Measurements from ENCODE around the gene THAP8. TPM values are rescaled to one million over a fixed set of nuclear protein-coding genes. Genes with fewer than 3 reads are reported as not detected.

THAP8 gene
- total RNA-seq, 1 donor from 2014 or later = 1.6 TPM

DNA sequence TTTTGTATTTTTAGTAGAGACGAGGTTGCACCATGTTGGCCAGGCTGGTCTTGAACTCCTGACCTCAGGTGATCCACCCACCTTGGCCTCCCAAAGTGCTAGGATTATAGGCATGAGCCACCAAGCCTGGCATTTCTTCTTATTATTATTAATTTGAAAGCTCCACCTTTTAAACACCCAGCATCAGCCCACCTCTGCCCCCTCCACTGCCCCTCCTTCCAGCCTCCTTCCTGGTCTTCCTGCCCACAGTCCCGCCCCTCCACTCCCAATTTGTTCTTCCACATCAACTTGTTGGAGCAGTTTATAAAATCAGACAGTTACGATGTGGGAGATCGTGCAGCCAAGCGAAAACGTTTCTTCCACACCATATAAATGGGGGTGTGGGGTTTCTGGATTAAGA, 13.6 kb downstream of the THAP8 start:
- H3K9me3 Mint-ChIP-seq = no peaks in the 10 kb centered on the region
- peaks cover 15% of the 10 kb centered on the region for H3K4me1 Mint-ChIP-seq (ENCODE audit: low read depth)
- H3K27me3 Mint-ChIP-seq (ENCODE audit: insufficient read depth) = no peaks in the 10 kb centered on the region
- H3K4me3 Mint-ChIP-seq = no peak overlapping the region
- intact Hi-C loops (cut with micrococcal nuclease) = no loop called here
- H3K36me3 Mint-ChIP-seq (ENCODE audit: low read depth) = peaks cover 5% of the 10 kb centered on the region
- no peak overlapping the region for H3K27ac Mint-ChIP-seq
- no peak for DNase-seq (ENCODE audit: low spot score)

DNA sequence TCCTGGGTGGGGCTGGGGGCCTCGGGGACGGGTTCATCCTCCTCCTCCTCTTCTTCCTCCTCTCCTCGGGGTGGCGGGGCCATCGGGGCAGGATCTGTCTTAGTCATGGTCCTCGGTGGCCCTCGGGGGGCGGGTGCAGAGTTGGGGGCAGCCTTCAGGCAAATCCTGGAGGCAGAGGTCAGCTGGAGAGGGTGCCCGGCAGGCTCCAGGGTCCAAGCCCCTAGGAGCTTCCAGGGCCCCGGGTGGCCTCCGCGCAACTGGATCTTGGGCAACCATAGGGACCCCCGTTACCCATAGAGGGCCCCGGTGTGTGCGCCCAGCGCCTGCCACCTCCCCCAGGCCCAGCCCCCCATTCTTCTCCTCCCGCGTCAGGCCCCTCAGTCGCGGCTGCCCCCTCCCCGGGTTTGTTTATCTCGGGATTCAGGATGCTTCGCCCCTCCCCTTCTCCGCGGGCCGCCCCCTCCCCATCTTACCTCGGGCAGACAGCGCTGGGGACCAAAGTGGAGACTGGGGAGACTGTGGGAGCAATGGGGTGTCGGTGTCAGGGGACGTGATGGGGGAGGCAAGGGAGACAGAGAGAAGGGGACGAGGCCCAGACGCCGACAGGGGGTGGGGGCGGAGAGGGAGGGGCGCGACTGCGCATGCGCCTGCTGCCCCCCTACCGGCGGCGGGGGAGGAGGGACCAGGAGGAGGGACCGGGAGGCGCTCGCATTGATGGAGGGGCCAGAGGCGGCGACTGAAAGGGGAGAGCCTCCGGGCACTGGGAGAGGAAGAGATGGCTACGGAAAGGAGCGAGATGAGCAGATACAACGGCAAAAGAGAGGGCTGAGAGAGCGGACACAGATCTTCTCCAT, 21.6 kb downstream of the THAP8 start, which contains the start of gene CLIP3:
Gene CLIP3, minus strand, starts transcription at position 623 of the 854 bp plus-strand sequence. Its CDS starts 516 bp downstream, at position 107.
- Mint-ChIP-seq H3K4me3 (peak within 1 kb of the TSS; percentile 73), H3K27ac (peak within 1 kb of the TSS; percentile 19), H3K36me3 (ENCODE audit: low read depth) (peaks cover 26% of the 10 kb centered on the region), H3K4me1 (ENCODE audit: low read depth) (peaks cover 35% of the 10 kb centered on the region), H3K9me3 (no peaks in the 10 kb centered on the region), H3K27me3 (ENCODE audit: insufficient read depth) (no peaks in the 10 kb centered on the region)
- intact Hi-C loops (cut with micrococcal nuclease) = loop anchor here (2.0 kb wide), 1 partner anchor 18 kb away; the partner anchor contains the start of gene ALKBH6
- DNase-seq (ENCODE audit: low spot score) = peak; percentile 33

GRCh38 chr19:36031308-36031707, 22.8 kb downstream of the THAP8 start:
- no peaks in the 10 kb centered on the region for H3K9me3 Mint-ChIP-seq
- H3K27ac Mint-ChIP-seq = no peak overlapping the region
- H3K27me3 Mint-ChIP-seq (ENCODE audit: insufficient read depth) = no peaks in the 10 kb centered on the region
- no peak overlapping the region for H3K4me3 Mint-ChIP-seq
- H3K4me1 Mint-ChIP-seq (ENCODE audit: low read depth) = peaks cover 26% of the 10 kb centered on the region
- DNase-seq (ENCODE audit: low spot score) = no peak
- H3K36me3 Mint-ChIP-seq (ENCODE audit: low read depth) = peaks cover 26% of the 10 kb centered on the region
- intact Hi-C loops (cut with micrococcal nuclease) = no loop called here

- no peak for DNase-seq (ENCODE audit: low spot score)
- peak overlapping the region; percentile 10 for H3K27ac Mint-ChIP-seq
- H3K4me3 Mint-ChIP-seq = no peak overlapping the region
- H3K27me3 Mint-ChIP-seq (ENCODE audit: insufficient read depth) = no peaks in the 10 kb centered on the region
- peaks cover 24% of the 10 kb centered on the region for H3K36me3 Mint-ChIP-seq (ENCODE audit: low read depth)
- H3K4me1 Mint-ChIP-seq (ENCODE audit: low read depth) = peaks cover 20% of the 10 kb centered on the region
- H3K9me3 Mint-ChIP-seq = no peaks in the 10 kb centered on the region
- intact Hi-C loops (cut with micrococcal nuclease) = no loop called here
Measured at GRCh38 chr19:36030264-36031148, 23.6 kb downstream of the THAP8 start.

DNA sequence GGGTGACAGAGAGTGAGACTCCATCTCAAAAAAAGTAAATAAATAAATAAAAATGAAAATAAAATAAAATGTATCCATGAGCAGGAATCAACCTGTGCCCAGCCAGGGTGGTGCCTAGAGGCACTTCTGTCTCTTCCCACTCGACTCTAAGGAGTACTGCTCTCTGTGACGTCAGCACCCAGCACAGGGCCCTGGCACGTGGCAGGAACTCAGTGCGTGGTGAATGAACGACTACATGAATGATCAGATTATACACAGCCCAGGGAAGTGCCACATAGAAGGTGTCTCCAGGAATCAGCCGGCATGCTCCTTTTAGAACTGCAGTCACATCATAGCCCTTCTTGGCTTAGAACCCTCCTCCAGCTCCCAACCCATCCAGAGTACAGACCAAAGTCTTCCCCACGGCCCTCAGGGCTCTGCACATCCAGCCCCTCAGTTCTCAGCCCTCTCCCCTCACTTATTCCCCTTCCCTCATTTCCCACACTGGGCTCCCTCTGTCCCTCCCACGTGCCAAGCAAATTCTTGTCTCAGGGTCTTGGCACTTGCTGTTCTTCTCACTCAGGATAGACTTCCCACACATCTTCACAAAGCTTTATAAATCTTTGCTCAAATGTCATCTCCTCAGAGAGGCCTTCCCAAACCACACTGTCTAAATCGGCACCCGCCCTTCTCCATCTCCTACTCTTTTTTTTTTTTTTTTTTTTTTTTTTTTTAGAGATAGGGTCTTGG, 25.6 kb downstream of the THAP8 start:
- peaks cover 2% of the 10 kb centered on the region for H3K4me1 Mint-ChIP-seq (ENCODE audit: low read depth)
- peaks cover 14% of the 10 kb centered on the region for H3K36me3 Mint-ChIP-seq (ENCODE audit: low read depth)
- H3K4me3 Mint-ChIP-seq = no peak overlapping the region
- H3K9me3 Mint-ChIP-seq = no peaks in the 10 kb centered on the region
- DNase-seq (ENCODE audit: low spot score) = no peak
- no peaks in the 10 kb centered on the region for H3K27me3 Mint-ChIP-seq (ENCODE audit: insufficient read depth)
- intact Hi-C loops (cut with micrococcal nuclease) = no loop called here
- H3K27ac Mint-ChIP-seq = no peak overlapping the region

DNA sequence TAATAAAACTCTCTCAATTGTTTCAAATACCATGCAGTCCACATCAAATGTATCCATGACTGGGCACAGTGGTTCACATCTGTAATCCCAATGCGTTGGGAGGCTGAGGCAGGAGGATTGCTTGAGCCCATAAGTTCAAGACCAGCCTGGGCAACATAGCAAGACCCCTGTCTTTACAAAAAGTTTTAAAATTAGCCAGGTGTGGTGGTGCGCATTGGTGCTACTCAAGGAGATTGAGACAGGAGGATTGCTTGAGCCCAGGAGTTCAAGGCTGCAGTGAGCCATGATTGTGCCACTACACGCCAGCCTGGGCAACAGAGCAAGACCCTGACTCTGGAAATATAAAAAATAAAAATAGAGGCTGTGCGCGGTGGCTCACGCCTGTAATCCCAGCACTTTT, 26.4 kb downstream of the THAP8 start:
- H3K4me1 Mint-ChIP-seq (ENCODE audit: low read depth) = no peaks in the 10 kb centered on the region

DNA sequence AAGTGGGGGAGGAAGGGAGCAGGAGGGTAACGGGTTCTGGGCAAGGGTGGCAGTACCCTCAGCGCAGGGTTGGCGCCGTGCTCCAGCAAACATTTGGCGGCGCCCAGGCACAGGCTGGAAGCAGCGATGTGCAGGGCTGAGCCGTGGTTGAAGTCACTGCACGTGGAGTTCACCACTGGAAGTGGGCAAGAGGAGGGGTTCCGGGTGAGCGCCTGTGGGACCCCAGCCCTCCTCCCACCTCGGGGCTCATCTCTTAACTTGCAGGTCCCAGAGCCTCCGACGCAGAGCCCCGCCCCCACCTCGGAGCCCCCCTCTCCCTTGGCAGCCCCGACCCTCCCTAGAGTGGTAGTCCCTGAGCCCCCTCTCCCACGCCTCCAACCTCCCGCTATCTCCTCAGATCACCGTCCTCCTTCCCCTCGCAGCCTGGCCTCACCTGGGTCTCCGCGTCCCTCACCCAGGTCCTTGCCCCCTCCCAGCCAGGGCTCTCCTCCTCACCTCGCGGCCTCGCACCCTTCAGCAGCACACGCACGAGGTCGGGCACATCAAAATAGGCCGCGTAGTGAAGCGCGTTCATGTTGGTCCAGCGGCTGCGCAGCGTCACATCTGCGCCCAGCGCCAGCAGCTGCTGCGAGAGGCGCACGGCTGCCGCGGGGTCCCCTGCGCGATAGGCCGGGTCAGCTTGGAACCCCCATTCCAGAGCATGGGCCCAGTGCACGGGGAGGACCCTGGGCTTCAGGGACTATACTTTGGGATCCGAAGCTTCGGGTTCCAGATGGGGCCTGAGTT, 27.8 kb downstream of the THAP8 start:
- DNase-seq (ENCODE audit: low spot score) = no peak
- H3K36me3 Mint-ChIP-seq (ENCODE audit: low read depth) = peaks cover 15% of the 10 kb centered on the region
- H3K27ac Mint-ChIP-seq = no peak overlapping the region
- no peaks in the 10 kb centered on the region for H3K9me3 Mint-ChIP-seq
- no peak overlapping the region for H3K4me3 Mint-ChIP-seq
- intact Hi-C loops (cut with micrococcal nuclease) = no loop called here
- H3K27me3 Mint-ChIP-seq (ENCODE audit: insufficient read depth) = no peaks in the 10 kb centered on the region
- no peaks in the 10 kb centered on the region for H3K4me1 Mint-ChIP-seq (ENCODE audit: low read depth)

More for the DNA sequence above, 26.4 kb downstream of the THAP8 start:
- H3K27ac Mint-ChIP-seq = no peak overlapping the region
- H3K9me3 Mint-ChIP-seq = no peaks in the 10 kb centered on the region
- no peak overlapping the region for H3K4me3 Mint-ChIP-seq
- H3K27me3 Mint-ChIP-seq (ENCODE audit: insufficient read depth) = no peaks in the 10 kb centered on the region
- intact Hi-C loops (cut with micrococcal nuclease) = no loop called here
- H3K36me3 Mint-ChIP-seq (ENCODE audit: low read depth) = peaks cover 17% of the 10 kb centered on the region
- DNase-seq (ENCODE audit: low spot score) = no peak

- DNase-seq (ENCODE audit: low spot score) = no peak
- Mint-ChIP-seq H3K36me3 (ENCODE audit: low read depth) (peaks cover 13% of the 10 kb centered on the region), H3K9me3 (no peaks in the 10 kb centered on the region), H3K4me1 (ENCODE audit: low read depth) (no peaks in the 10 kb centered on the region), H3K4me3 (no peak overlapping the region), H3K27ac (no peak overlapping the region), H3K27me3 (ENCODE audit: insufficient read depth) (no peaks in the 10 kb centered on the region)
- intact Hi-C loops (cut with micrococcal nuclease) = no loop called here
Measured at GRCh38 chr19:36025541-36025940, 28.5 kb downstream of the THAP8 start.

DNA sequence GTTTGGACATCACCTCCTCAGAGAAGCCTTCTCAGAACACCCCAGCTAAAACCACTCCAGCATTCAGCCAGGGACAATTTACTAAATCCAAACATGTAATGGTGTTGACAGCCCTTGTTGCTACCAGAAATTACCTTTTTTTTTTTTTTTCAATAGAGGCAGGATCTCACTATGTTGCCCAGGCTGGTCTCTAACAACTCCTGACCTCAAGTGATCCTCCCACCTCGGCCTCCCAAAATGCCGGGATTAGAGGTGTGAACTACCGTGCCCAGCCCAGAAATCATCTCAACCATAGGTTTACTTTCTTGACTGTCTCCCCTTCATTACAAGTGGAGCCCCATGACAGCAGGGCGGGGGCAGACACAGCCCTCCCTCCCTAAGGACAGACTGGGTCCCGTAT, 30.7 kb downstream of the THAP8 start:
- Mint-ChIP-seq H3K4me1 (ENCODE audit: low read depth) (no peaks in the 10 kb centered on the region), H3K4me3 (no peak overlapping the region), H3K27me3 (ENCODE audit: insufficient read depth) (no peaks in the 10 kb centered on the region), H3K36me3 (ENCODE audit: low read depth) (peaks cover 4% of the 10 kb centered on the region), H3K27ac (no peak overlapping the region), H3K9me3 (no peaks in the 10 kb centered on the region)
- DNase-seq (ENCODE audit: low spot score) = no peak
- intact Hi-C loops (cut with micrococcal nuclease) = no loop called here

- intact Hi-C loops (cut with micrococcal nuclease) = no loop called here
- Mint-ChIP-seq H3K4me1 (ENCODE audit: low read depth) (peaks cover 21% of the 10 kb centered on the region), H3K27me3 (ENCODE audit: insufficient read depth) (no peaks in the 10 kb centered on the region), H3K9me3 (no peaks in the 10 kb centered on the region), H3K27ac (no peak overlapping the region), H3K4me3 (no peak overlapping the region), H3K36me3 (ENCODE audit: low read depth) (peaks cover 3% of the 10 kb centered on the region)
- DNase-seq (ENCODE audit: low spot score) = no peak
Measured at GRCh38 chr19:36019061-36019670, 34.9 kb downstream of the THAP8 start.

GRCh38 chr19:36014012-36014924, 39.8 kb downstream of the THAP8 start, which contains the start of gene ALKBH6:
Gene ALKBH6 (minus strand): TSS chr19:36014213. CDS start chr19:36013397, 816 bp downstream.
- Mint-ChIP-seq H3K27ac (peak within 1 kb of the TSS; percentile 96), H3K9me3 (no peaks in the 10 kb centered on the region), H3K4me3 (peak within 1 kb of the TSS; percentile 98), H3K27me3 (ENCODE audit: insufficient read depth) (no peaks in the 10 kb centered on the region), H3K36me3 (ENCODE audit: low read depth) (peaks cover 1% of the 10 kb centered on the region), H3K4me1 (ENCODE audit: low read depth) (peaks cover 46% of the 10 kb centered on the region)
- intact Hi-C loops (cut with micrococcal nuclease) = loop anchor here (1.0 to 5.0 kb wide), 9 partner anchors 19 to 297 kb away; partner anchors contain the start of genes CAPNS1, CLIP3, HCST and KMT2B
- DNase-seq (ENCODE audit: low spot score) = peak; percentile 100

Measured in activated T-helper 1 cell treated with anti-CD3 and anti-CD28 coated beads, Interleukin-12 subunit alpha, Interleukin-12 subunit beta, Interleukin-2, Interleukin-4 antibody, amounts not matched to agents 30 ng/mL and 10 ng/mL and 1 ng/mL, durations not matched to agents 14 hours and 24 hours and 36 hours (primary cell).